CD1c-positive myeloid dendritic cell (primary cell): ENCODE measurements around the gene SGK2.
"Not testable (repeated sequence)": the region's sequence is repeated elsewhere in the genome, so short reads cannot be mapped to it uniquely, and the experiment has no call there.

ENCODE experiments used
- DNase-seq: peaks from one replicate; pipeline ENCODE4 v3.0.0-alpha.2; 2016; ENCODE audit errors: extremely low spot score

Gene SGK2

DNA sequence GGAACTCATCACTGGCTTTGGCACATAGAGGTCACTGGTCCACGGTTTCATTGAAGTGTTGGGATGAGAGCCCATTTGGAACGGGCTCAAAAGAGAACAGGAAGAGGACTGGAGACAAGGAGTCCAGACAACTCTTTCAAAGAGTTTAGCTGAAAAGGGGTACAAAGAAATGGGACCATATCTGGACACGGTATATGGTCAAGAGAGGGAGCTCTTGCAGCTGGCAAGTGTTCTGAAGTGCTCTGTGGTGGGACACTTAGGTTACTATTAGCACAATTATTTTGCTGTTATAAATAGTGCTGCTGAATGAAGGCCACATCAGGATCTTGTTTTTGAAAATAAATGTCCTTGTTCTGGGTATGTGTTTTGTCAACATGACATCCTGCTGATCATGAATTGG lies 4.6 kb downstream of the SGK2 start:
- DNase-seq = no peak

DNA sequence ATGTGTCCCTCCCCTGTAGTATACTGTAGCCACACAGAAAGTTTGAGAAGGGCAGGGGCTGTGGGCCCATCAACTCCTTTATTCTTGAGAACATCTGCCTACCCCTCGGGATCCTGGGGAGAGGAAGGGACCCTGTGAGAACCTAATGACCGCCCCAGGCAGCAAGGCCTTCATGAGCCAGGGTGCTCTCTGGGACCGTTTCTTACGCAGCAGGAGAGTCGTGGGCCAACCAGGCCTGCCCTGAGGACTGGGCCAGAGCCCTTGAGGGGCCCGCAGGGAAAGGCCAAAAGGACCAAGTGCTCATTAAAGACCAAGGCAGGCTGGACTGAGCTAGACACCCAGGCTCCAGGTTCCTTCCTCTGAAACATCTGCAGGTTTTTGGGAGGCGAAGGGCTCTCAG lies 5.2 kb downstream of the SGK2 start:
- no peak for DNase-seq

DNA sequence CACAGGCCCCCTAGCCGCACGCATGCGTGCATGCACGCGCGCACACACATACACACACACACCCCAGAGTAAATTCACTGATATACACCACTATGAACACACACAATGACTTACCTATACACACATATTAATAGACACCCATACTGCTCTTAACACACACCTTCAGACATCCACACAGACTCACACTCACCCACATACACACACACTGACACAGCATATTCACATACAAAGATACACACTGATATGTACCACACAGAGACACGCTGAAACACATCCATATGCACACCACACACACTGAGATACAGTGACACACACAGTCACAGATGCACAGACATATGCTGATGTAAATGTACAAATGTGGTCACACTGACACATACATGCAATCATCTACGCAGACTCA lies 5.6 kb downstream of the SGK2 start:
- no peak for DNase-seq

DNA sequence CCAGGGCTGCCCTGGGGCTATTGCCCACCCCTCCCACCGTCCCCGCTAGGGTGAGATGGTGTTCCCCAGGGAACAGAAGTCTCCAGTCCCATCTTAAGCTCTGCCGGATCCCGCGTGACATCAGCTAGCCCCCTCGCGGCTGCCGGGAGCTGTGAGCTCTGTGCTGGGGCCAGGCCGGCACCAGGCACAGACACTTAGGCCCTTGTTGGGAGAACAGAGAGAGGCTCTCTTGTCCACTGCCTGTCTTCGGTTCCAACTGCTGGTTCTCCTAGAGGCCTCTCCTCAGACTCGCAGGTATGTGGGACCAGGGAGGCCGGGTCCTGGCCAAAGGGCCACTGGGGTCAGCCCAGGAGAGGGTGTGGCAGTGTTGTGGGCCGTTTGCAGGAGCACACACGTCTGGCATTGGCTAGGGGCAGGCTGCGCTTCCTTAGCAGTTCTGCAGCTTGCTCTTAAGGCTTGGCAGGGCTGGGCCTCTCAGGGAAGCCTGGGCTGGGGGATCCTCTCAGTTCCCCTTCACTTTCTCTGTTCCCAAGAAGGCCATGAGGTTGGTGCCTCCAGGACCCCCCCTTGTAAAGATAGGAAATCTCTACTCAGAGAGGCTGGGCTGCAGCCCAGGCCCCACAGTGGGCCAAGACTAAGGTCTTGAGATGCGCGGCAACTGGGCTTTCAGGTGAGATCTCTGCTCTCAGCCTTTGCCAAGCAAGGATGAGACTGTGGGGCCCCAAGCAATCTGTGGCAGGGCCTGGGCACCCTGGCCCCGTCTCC lies 6.3 kb downstream of the SGK2 start:
- no peak for DNase-seq

DNA sequence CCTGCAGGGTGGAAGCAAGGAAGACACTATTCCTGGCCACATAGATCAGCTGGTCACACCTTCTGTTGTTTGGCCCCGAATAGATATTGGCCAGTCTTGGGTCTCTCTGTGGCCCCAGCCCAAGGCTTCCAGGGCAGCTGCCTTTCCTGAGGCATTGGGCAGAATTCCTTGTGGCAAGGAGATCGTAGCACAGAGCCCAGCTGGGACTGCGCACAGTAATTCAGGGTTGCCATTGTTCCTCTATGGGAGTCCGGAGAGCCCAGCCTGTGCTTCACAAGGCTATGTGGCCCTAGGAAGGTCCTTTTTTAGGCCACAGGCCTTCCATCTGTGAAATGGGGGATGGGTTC lies 6.9 kb downstream of the SGK2 start:
- DNase-seq = no peak

DNA sequence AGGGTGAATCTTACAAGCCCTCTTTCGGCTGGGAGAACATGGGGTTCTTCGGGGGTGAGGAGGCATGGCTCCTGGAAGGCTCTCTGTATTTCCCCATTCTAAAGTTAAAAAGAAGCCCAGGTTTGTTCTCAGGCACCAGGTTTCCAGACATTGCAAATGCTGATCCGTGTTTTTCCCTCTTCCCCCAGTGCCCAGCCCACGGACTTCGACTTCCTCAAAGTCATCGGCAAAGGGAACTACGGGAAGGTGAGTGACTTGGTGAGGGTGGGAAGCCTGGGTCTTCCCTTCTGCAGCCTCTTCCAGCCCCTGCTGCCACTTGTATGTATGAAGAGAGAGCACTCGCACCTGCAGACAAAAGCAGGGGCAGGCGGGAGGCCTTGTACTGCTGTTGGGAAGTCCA lies 8.7 kb downstream of the SGK2 start:
- DNase-seq = peak; percentile 54

DNA sequence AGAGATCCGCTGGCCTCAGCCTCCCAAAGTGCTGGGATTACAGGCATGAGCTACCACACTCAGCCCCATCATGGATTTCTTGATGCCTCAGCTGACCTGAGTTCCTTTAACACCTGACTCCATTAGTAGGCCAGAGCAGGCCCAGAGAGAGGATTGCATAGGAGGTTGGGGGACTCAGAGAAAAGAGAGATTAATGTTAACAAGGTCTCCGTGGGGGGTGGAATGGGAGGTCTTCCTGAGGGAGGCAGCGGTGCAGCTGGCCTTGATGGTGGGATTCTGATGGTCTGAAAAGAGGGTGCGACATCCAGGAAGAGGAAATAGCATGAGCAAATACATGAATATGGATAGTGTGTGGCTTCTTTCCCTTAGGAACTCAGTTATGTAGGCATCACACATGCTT lies 9.9 kb downstream of the SGK2 start:
- no peak for DNase-seq

DNA sequence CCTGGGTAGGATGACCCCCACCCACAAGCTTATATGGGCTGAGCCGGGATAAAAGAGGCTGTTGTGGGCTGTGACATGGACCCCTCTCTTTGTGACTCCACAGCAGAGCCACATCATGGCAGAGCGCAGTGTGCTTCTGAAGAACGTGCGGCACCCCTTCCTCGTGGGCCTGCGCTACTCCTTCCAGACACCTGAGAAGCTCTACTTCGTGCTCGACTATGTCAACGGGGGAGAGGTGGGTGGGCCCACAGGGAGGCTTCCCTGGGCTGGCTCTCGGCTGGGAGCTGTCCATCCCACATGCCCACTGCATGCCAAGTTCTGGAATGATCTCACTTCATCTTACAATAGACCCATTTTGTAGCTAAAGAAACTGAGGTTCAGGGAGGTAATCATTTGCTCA lies 10.5 kb downstream of the SGK2 start:
- no peak for DNase-seq

DNA sequence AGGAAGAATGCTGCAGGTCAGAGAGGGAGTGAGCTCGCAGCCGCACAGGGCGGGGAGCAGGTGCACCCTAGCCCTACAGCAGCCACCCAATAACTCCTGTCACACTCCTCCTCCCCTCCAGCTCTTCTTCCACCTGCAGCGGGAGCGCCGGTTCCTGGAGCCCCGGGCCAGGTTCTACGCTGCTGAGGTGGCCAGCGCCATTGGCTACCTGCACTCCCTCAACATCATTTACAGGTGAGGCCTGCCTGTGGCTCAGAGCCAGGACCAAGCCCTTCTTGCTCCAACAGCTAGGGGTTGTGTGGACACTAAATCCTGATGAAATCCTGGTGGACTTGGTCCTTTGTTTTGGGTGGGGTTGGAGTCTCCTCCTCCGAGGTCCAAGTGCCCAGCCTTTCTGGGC lies 11.7 kb downstream of the SGK2 start:
- no peak for DNase-seq

DNA sequence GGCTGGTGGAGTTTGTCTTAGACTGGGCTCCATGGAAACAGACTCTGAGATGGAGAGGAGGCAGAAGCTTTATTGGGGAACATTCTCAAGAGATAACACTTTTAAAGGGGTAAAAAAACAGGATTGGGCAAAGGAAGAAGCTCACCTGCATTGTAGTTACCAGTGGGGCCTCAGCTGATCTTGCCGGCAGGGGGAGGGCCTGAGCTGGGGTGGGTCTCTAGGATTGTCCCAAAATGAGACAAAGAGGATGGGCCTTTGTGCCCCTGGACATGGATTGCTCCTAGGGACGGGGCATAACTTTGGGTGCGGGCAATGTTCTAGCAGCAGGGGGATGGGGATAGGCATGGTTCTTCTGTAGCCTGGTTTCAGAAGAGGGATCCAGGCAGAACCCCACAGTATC lies 12.5 kb downstream of the SGK2 start:
- no peak for DNase-seq

DNA sequence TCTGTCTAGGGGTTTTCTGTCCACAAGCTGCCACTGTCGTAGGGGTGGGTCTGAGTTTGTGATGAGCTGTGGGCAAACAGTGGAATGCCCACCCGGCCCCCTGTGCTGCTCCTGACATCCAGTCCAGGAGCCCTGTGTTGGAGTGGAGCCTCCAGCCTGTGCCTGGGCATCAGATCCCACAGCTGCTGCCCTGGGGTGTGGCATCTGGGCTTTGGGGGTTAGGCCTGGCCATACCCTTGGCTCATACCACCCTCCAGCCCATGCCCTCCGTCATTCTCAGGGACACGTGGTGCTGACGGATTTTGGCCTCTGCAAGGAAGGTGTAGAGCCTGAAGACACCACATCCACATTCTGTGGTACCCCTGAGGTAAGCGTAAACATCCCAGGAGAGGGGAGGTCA lies 12.9 kb downstream of the SGK2 start:
- no peak for DNase-seq

DNA sequence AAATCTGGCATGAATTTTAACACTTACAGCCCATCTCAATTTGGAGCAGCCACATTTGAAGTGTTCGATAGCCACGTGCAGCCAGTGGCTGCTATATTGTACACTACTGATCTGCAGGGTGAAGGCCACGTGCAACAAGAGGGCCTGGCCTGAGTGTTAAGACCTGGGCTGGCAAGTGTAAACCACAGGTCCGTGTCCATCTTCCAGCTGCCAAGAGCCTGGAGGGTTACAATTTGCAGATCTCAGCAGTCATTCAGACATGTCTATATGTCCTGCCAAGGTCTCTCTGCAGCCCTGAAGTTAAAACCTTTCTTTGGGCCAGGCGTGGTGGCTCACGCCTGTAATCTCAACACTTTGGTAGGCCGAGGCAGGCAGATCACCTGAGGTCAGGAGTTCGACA lies 14.1 kb downstream of the SGK2 start:
- DNase-seq = no peak

DNA sequence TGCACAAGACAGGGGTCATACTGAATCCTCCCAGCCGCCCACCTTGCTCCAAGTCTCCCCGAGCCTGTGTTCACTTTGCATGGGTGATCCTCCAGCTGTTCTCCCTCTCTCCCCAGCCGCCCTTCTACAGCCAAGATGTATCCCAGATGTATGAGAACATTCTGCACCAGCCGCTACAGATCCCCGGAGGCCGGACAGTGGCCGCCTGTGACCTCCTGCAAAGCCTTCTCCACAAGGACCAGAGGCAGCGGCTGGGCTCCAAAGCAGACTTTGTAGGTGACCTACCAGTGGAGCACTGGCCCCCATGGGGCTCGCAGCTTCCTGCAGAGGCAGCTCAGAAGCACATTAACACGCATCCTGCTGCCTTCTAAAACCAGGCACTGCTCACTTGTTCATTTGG lies 17.3 kb downstream of the SGK2 start:
- no peak for DNase-seq

DNA sequence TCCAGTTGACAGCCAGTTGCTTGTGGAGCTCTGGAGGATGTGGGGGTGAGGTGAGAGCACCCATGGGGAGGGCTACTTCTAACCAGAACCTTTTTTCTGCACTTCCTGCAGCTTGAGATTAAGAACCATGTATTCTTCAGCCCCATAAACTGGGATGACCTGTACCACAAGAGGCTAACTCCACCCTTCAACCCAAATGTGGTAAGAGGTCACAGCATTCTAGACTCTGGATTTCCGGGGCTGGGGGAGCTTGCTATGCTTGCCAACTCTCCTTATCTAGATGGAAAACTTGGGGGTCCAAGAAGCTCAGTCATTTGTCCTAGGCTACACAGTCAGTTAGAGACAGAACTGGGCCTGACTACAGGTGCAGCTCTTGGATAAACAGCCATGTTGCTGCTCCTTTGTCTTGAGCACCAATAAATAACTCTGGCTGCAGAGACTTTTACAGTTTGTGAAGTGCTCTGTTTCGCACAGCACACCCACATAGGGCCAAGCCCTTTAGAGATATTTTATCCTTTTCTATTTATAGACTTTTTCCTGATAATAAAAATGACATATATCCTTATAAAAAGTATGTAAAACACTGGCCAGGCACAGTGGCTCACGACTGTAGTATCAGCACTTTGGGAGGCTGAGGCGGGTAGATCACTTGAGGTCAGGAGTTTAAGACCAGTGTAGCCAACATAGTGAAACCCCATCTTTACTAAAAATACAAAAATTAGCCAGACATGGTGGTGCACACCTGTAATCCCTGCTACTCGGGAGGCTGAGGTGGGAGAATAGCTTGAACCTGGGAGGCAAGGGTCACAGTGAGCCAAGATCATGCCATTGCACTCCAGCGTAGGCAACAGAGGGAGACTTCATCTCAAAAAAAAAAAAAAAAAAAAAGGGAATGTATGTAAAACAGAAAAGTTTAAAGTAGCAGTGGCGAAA lies 21.3 kb downstream of the SGK2 start:
- DNase-seq = no peak

DNA sequence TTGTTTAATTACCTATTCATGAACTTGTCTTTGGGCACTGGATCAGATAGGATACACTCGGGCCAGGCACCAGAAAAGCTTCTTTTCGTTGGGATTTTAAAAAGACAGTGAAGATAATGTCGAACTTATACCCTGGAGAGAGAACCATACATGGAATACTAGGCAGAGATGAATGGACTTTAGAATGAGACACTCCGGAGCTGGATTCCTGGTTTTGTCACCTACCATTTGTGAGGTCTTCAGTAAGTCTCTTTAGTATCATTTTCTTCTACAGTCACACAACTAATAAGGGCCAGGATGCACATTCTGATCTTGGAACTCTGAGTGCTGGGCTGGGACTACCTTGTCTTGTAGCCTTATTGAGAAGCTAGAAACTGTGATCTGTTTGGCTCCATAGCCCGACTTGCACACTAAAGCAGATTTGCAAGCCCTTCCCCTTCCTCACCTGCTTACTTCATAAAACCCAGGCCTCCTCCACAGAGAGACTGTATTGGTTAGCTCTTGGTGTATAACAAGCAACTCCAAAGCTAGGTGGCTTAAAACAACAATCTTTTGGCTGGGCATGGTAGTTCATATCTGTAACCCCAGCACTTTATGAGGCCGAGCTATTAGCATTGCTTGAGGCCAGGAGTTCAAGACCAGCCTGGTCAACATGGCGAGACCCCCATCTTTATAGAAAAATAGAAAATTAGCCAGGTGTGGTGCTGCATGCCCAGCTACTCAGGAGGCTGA lies 24.5 kb downstream of the SGK2 start:
- no peak for DNase-seq

DNA sequence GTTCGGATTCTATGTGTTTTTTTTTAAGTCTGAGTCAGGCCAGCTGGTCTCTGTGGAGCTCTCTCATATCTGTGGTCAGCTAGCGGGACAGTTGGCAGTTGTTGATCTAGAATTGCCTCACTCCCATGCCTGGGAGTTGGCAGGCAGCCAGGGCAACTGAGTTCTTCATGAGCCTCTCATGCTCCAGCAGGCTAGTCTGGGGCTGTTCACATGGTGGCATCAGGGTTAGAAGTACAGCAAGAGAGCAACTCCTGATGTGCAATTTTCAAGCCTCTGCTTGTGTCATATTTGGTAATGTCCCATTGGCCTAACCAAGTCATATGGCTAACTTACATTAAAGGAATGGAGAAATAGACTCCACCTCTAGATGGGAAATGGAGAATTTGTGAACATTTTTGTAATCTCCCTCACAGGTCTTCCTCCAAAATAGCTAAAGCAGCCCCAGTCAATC lies 25.2 kb downstream of the SGK2 start:
- peak; percentile 5 for DNase-seq

DNA sequence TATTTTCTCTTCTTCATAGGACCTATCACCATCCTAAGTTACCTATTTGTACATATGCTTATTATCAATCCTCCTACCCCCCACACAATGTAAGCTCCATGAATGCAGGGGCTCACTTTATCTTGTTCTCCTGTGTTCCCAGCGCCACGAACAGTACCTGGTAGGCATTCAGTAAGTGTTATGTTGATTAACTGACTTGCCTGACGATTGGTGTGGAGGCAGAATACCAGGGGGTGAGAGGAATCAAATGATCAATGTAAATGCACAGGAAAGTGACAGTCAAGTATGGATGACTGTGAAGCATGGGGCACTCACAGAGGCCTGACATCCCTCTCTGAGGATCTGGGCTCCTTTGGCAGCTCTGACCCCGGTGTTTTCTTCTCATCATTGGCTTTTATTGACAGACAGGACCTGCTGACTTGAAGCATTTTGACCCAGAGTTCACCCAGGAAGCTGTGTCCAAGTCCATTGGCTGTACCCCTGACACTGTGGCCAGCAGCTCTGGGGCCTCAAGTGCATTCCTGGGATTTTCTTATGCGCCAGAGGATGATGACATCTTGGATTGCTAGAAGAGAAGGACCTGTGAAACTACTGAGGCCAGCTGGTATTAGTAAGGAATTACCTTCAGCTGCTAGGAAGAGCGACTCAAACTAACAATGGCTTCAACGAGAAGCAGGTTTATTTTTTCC lies 25.8 kb downstream of the SGK2 start:
- no peak for DNase-seq

DNA sequence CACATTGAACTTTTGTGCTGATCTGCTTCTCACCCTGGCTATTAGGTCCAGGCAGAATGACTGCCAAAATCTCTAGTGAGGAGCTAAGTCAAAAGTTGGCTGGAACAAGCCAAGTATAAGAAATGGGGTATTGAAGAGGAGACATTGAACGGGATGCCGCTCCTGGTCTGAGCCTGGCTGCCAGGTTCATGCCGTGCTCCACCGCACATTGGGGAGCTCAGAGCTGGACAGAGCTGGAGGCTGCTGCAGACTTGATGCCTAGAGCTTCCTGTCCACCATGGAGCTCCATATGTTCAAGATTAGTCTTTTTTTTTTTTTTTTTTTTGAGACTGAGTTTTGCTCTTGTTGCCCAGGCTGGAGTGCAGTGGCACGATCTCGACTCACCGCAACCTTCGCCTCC lies 27.8 kb downstream of the SGK2 start:
- DNase-seq = no peak

DNA sequence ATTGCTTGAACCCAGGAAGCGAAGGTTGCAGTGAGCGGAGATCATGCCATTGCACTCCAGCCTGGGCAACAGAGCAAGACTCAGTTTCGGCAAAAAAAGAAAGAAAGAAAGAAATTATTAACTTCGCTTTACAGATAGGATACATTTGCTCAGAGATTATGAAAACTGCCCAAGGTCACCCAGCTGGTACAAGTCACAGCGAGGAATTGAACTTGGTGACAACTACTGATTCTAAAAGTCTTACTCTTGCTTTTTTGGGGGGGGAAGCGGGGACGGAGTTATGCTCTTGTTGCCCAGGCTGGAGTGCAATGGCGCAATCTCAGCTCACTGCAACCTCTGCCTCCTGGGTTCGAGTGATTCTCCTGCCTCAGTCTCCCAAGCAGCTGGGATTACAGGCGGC lies 29.7 kb downstream of the SGK2 start:
- DNase-seq = not testable (repeated sequence)

DNA sequence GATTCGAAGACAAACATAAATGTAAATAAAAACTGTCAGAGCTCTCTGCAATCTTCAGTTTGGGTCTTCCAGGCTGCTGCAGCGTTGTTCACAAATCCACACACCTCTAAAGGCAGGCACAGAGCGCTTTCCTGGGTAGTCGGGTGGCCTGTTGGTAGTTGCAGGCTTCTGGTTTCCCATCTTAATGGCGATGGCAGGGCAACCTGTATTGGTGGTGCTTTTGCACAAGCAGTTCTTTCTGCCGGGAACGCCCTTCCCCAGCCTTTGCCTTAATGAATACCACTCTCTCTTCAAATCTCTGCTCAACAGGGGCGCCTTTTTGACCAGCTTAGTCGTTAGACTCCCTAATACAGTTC lies 31.2 kb downstream of the SGK2 start:
- DNase-seq = no peak

DNA sequence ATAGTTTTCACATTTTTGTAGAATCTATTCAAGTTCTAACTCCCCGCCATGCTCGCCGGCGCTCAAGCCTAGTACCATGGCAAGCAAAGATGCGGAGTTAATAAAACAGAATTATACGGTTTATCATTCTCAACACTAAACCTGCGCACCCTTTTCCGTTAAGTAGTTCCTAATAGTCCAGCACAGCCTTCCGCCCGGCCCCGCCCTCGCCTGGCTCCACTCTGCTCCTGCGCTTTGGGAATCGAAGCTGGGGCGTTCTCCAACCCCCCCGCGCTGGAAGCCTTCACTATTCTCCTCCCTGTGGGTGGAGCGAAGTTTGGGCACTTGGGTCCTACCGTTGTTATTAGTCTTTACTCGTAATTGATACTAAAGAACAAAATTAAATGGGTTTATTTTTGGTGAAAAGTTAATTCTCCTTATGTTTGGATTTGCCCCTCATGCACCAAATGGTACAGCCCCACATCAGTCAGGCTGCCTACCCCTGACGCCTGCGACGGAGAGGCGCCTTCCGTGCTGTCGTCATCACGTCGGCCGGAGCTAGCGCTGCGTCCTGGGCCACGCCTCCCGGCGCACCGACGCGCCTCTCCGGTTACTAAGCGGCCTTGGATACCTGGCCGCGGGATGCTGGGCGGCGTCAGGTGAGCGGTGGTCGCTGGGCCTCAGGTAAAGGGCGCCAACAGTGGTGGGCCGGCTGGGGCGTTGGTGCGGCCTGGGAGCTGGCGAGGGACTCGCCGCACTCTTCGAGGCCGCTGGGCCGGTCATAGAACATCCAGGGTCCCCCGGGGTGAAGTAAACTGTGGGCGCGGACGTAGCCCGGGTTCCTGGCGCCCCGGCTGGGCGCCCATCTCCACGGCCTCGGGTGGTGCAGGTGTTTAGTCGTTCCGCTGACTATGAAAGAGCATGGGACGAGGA lies 31.8 kb downstream of the SGK2 start, which contains the start of gene IFT52:
Gene IFT52 (plus strand): TSS at position 546 of the 912 bp plus-strand sequence. CDS start 3,762 bp downstream, outside the sequence.
- DNase-seq = peak; percentile 94
